ENCODE measurements around the gene WDR4. TPM values are rescaled to one million over a fixed set of nuclear protein-coding genes. Genes with fewer than 3 reads are reported as not detected.
"Not testable (repeated sequence)": the region's sequence is repeated elsewhere in the genome, so short reads cannot be mapped to it uniquely, and the experiment has no call there.

WDR4 gene
- total RNA-seq, 1 experiment from 2014 or later = 29.9 TPM

DNA sequence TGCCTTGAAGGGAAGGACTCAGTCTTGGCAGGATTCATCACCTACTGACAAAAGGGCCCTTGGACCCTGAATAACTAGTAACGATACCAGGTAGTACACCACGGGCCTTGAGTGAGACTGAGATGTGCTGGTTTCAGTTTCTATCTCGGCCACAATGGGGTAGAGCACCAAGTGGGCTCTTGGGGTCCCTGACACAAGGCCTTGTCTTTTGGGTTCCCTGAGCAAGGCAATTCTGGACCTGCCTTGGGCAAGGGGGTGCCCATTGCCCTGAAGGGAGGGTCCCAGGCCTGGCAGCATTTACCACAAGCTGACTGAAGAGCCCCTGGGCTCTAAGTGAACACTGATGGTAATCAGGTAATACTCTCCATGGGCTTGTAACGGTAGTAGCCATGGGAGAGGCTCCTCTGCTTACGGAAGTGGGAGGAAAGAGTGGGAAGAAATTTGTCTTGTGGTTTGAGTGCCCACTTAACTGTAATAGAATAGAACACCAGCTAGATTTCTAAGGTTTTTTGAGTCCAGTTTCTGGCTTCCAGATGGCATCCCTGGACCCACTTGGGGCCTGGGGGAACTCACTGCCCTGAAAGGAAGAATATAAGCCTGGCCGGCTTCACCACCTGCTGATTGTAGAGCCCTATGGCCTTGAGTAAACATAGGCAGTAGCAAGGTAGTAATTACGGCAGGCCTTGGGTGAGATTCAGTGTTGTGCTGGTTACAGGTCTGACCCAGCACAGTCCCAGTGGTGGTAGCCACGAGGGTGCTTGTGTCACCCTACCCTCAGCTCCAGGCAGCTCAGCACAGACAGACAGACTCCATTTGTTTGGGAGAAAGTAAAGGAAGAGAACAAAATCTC, 58.5 kb downstream of the WDR4 start:
- DNase-seq = no peak
- no peak overlapping the region for H3K27ac Mint-ChIP-seq (ENCODE audit: unreplicated experiment)
- H3K4me3 Mint-ChIP-seq (ENCODE audit: low read depth, unreplicated experiment) = no peak overlapping the region
- peaks cover 9% of the 10 kb centered on the region for H3K27me3 Mint-ChIP-seq (ENCODE audit: unreplicated experiment)
- H3K4me1 Mint-ChIP-seq (ENCODE audit: low read depth, unreplicated experiment) = no peaks in the 10 kb centered on the region
- H3K9me3 Mint-ChIP-seq (ENCODE audit: low read depth, unreplicated experiment) = no peaks in the 10 kb centered on the region
- TF ChIP-seq CTCF (IDR thresholded peaks at IDR 0.05; ENCODE audit: unreplicated experiment) = no peak
- CTCF ChIA-PET = no interaction called here
- H3K36me3 Mint-ChIP-seq (ENCODE audit: insufficient read depth, unreplicated experiment) = no peaks in the 10 kb centered on the region
- BruUV-seq (replicated peaks) = no TSS peak
- intact Hi-C loops (cut with micrococcal nuclease; ENCODE audit: unreplicated experiment) = no loop called here

DNA sequence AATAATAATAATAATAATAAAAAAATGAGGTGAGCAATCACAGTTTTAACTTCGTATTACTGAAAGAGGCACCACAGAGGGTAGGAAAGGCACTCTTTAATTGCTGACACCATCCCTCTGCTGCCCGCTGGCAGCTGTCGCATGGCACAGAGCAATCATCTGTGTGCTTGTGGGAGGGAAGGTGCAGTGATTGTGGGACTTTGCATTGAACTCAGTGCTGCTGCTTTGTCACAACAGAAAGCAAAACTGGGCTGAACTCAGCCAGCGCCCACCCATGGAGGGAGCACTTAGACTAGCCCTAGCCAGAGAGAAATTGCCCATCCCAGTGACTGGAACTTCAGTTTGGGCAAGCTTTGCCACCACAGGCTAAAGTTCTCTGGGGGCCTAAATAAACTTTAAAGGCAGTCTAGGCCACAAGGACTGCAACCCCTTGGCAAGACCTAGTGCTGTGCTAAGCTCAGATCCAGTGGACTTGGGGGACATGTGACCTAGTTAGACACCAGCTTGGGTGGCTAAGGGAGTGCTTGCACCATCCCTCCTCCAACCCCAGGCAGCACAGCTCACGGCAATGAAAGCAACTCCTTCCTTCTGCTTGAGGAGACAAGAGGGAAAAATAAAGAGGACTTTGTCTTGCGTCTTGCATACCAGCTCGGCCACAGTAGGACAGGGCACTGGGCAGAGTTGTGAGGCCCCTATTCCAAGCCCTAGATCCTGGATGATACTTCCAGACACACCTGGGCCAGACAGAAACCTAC, 59.3 kb downstream of the WDR4 start:
- TF ChIP-seq CTCF (IDR thresholded peaks at IDR 0.05; ENCODE audit: unreplicated experiment) = no peak
- Mint-ChIP-seq H3K36me3 (ENCODE audit: insufficient read depth, unreplicated experiment) (no peaks in the 10 kb centered on the region), H3K27ac (ENCODE audit: unreplicated experiment) (no peak overlapping the region), H3K9me3 (ENCODE audit: low read depth, unreplicated experiment) (no peaks in the 10 kb centered on the region), H3K4me3 (ENCODE audit: low read depth, unreplicated experiment) (no peak overlapping the region), H3K4me1 (ENCODE audit: low read depth, unreplicated experiment) (no peaks in the 10 kb centered on the region), H3K27me3 (ENCODE audit: unreplicated experiment) (peaks cover under 1% of the 10 kb centered on the region)
- intact Hi-C loops (cut with micrococcal nuclease; ENCODE audit: unreplicated experiment) = loop anchor here (5.0 kb wide), 1 partner anchor 228 kb away; no protein-coding TSS in a partner anchor
- BruUV-seq (replicated peaks) = no TSS peak
- no peak for DNase-seq
- CTCF ChIA-PET = no interaction called here

- H3K27me3 Mint-ChIP-seq (ENCODE audit: unreplicated experiment) = no peaks in the 10 kb centered on the region
- peaks cover under 1% of the 10 kb centered on the region for H3K4me1 Mint-ChIP-seq (ENCODE audit: low read depth, unreplicated experiment)
- CTCF ChIA-PET = interaction anchor here (1.4 kb wide), 1 partner anchor 225 kb away, joined by 3 read pairs; no protein-coding TSS in a partner anchor
- no peak overlapping the region for H3K4me3 Mint-ChIP-seq (ENCODE audit: low read depth, unreplicated experiment)
- intact Hi-C loops (cut with micrococcal nuclease; ENCODE audit: unreplicated experiment) = loop anchor here (5.0 kb wide), 1 partner anchor 226 kb away; no protein-coding TSS in a partner anchor
- H3K27ac Mint-ChIP-seq (ENCODE audit: unreplicated experiment) = no peak overlapping the region
- no peaks in the 10 kb centered on the region for H3K36me3 Mint-ChIP-seq (ENCODE audit: insufficient read depth, unreplicated experiment)
- no peaks in the 10 kb centered on the region for H3K9me3 Mint-ChIP-seq (ENCODE audit: low read depth, unreplicated experiment)
- peak; percentile 55 for DNase-seq
- no TSS peak for BruUV-seq (replicated peaks)
- peak; percentile 26 for TF ChIP-seq CTCF (IDR thresholded peaks at IDR 0.05; ENCODE audit: unreplicated experiment)
Measured at GRCh38 chr21:42818328-42818749, 61.0 kb downstream of the WDR4 start.

DNA sequence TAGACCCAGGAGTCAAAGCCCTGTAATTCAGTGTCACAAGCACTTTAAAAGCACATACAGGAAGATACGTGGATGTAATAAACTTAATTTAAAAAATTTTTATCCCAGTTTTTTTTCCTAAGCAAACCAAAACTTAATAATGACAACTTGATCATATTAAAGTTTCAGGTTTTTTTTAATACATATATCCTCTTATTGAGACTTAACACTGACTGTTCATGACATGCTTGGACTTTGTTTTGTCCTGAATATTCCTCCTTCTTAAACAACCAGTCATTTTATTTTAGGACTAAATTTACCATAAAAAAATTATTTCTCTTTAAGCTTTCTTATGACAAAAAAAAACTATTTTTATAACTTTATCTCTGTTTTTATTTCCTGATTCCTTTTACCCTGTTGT, 64.1 kb downstream of the WDR4 start:
- Mint-ChIP-seq H3K4me1 (ENCODE audit: low read depth, unreplicated experiment) (peaks cover 17% of the 10 kb centered on the region), H3K9me3 (ENCODE audit: low read depth, unreplicated experiment) (no peaks in the 10 kb centered on the region), H3K36me3 (ENCODE audit: insufficient read depth, unreplicated experiment) (no peaks in the 10 kb centered on the region), H3K27me3 (ENCODE audit: unreplicated experiment) (no peaks in the 10 kb centered on the region), H3K4me3 (ENCODE audit: low read depth, unreplicated experiment) (no peak overlapping the region), H3K27ac (ENCODE audit: unreplicated experiment) (no peak overlapping the region)
- intact Hi-C loops (cut with micrococcal nuclease; ENCODE audit: unreplicated experiment) = loop anchor here (5.0 kb wide), 1 partner anchor 223 kb away; no protein-coding TSS in a partner anchor
- CTCF ChIA-PET = interaction anchor here (0.6 kb wide), 1 partner anchor 221 kb away, joined by 6 read pairs; no protein-coding TSS in a partner anchor
- BruUV-seq (replicated peaks) = no TSS peak
- no peak for DNase-seq
- TF ChIP-seq CTCF (IDR thresholded peaks at IDR 0.05; ENCODE audit: unreplicated experiment) = no peak

DNA sequence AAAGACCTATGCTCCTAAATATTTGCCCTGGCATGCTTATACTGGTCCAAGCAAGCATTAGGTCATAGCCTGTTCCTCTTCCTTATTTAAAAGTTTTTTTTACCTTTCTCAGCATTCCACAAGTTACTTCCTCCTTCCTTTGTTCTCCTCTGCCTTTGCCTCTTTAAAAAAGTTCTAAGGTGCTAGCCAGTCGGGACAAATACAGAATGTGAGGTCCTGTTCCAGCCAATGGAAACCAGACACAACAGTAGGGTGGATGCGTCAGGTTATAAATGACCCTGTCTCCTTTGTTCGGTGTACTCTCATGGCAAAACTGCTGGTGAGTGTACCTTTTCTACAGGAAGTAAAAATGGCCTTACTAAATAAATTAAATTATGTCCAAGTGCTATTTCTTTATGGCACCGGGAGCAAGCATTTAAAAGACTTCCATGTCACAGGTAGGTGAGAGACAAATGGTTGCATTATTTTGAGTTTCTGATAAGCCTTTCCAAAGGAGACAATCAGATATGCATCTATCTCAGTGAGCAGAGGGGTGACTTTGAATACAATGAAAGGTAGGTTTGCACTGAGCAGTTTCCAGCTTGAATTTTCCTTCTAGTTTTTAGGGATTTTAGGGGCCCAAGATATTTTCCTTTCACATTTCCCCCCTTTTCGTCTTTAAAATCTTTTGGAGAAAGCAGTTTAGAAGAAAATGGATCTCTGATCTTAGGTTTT, 66.7 kb downstream of the WDR4 start:
- H3K4me1 Mint-ChIP-seq (ENCODE audit: low read depth, unreplicated experiment) = peaks cover 17% of the 10 kb centered on the region
- H3K36me3 Mint-ChIP-seq (ENCODE audit: insufficient read depth, unreplicated experiment); H3K27me3 Mint-ChIP-seq (ENCODE audit: unreplicated experiment); intact Hi-C loops (cut with micrococcal nuclease; ENCODE audit: unreplicated experiment); H3K9me3 Mint-ChIP-seq (ENCODE audit: low read depth, unreplicated experiment): not testable (repeated sequence)
- peak overlapping the region; percentile 28 for H3K4me3 Mint-ChIP-seq (ENCODE audit: low read depth, unreplicated experiment)
- CTCF ChIA-PET = interaction anchor here (0.5 kb wide), 1 partner anchor 232 kb away, joined by 4 read pairs; no protein-coding TSS in a partner anchor
- DNase-seq = peak; percentile 24
- TSS peak; percentile 99 for BruUV-seq (replicated peaks)
- H3K27ac Mint-ChIP-seq (ENCODE audit: unreplicated experiment) = peak overlapping the region; percentile 82

Data from Calu3 (cell line).